ENCODE data around the gene CUX1.

Gene CUX1

GRCh38 chr7:101940151-101940550 lies 122.7 kb downstream of the CUX1 start:
- FAIRE-seq = no peak

GRCh38 chr7:101940830-101941229 lies 123.4 kb downstream of the CUX1 start:
- FAIRE-seq = no peak

- FAIRE-seq = no peak
Measured at GRCh38 chr7:101941481-101942383, 124.3 kb downstream of the CUX1 start.

- no peak for FAIRE-seq
Measured at GRCh38 chr7:101942603-101943210, 125.3 kb downstream of the CUX1 start.

- no peak for FAIRE-seq
Measured at GRCh38 chr7:101943306-101943705, 125.9 kb downstream of the CUX1 start.

GRCh38 chr7:101943889-101944600 lies 126.6 kb downstream of the CUX1 start:
- FAIRE-seq = no peak

GRCh38 chr7:101944611-101945010 lies 127.2 kb downstream of the CUX1 start:
- FAIRE-seq = no peak

- no peak for FAIRE-seq
Measured at GRCh38 chr7:101945034-101945758, 127.8 kb downstream of the CUX1 start.

- no peak for FAIRE-seq
Measured at GRCh38 chr7:101947899-101948298, 130.5 kb downstream of the CUX1 start.

GRCh38 chr7:101948650-101949049 lies 131.2 kb downstream of the CUX1 start:
- FAIRE-seq = no peak

- no peak for FAIRE-seq
Measured at GRCh38 chr7:101950450-101951119, 133.2 kb downstream of the CUX1 start.

- no peak for FAIRE-seq
Measured at GRCh38 chr7:101951757-101952156, 134.3 kb downstream of the CUX1 start.

- no peak for FAIRE-seq
Measured at GRCh38 chr7:101952355-101953247, 135.2 kb downstream of the CUX1 start.

- no peak for FAIRE-seq
Measured at GRCh38 chr7:101953248-101953819, 135.9 kb downstream of the CUX1 start.

GRCh38 chr7:101954499-101954898 lies 137.1 kb downstream of the CUX1 start:
- FAIRE-seq = no peak

- no peak for FAIRE-seq
Measured at GRCh38 chr7:101956130-101956529, 138.7 kb downstream of the CUX1 start.

GRCh38 chr7:101957744-101958525 lies 140.5 kb downstream of the CUX1 start:
- FAIRE-seq = no peak

GRCh38 chr7:101959342-101959741 lies 141.9 kb downstream of the CUX1 start:
- no peak for FAIRE-seq

GRCh38 chr7:101959829-101960228 lies 142.4 kb downstream of the CUX1 start:
- FAIRE-seq = no peak

- no peak for FAIRE-seq
Measured at GRCh38 chr7:101960323-101960722, 142.9 kb downstream of the CUX1 start.

Measured in A204.1 (cell line).